Measurements from ENCODE around the gene ZNF93.

- TF ChIP-seq BRCA1 (IDR thresholded peaks at IDR 0.05; ENCODE audit: low read depth, low read length): no peak
- TF ChIP-seq CTCF (IDR thresholded peaks at IDR 0.05; ENCODE audit: control extremely low read depth in 1 of 3, insufficient read depth in 1 of 3, low read depth in 1 of 3, low read length in 3 of 3): no peak
- TF ChIP-seq TEAD4 (IDR thresholded peaks at IDR 0.05; ENCODE audit: low read depth, low read length): no peak
- TF ChIP-seq EZH2 (IDR thresholded peaks at IDR 0.05; ENCODE audit: low read depth, low read length, severe bottlenecking): no peak
- no peak for TF ChIP-seq POLR2A (IDR thresholded peaks at IDR 0.05; ENCODE audit: control extremely low read depth in 1 of 2, low read depth in 2 of 2, low read length in 2 of 2)
- TF ChIP-seq SP2 (IDR thresholded peaks at IDR 0.05; ENCODE audit: low read length): no peak
- no peak for TF ChIP-seq USF2 (IDR thresholded peaks at IDR 0.05; ENCODE audit: low read length)
- TF ChIP-seq YY1 (IDR thresholded peaks at IDR 0.05; ENCODE audit: low read depth, low read length): no peak
- TF ChIP-seq EP300 (IDR thresholded peaks at IDR 0.05; ENCODE audit: borderline replicate concordance in 1 of 2, low read depth in 2 of 2, low read length in 2 of 2): no peak
Observed at GRCh38 chr19:19909654-19910053, 8.9 kb downstream of the ZNF93 start.

Measured in H1 (cell line).